Measurements from ENCODE around the gene ZFP91.

The ZFP91 gene

DNA sequence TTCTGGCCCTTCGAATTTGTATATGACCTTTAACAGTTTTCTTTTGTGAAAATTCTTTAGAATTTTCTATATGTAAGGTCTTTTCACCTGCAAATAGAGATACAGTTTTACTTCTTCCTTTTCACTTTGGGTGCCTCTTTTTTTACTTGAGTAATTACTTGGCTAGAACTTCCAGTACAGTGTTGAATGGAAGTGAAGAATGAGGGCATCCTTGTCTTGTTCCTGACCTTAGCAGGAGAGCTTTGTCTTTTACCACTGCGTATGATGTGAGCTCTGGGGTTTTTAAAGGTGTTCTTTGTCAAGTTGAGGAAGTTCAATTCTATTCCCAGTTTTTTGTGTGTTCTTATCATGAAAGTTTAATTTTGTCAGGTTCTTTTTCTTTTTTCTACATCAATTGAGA lies 21.6 kb downstream of the ZFP91 start:
- no peak overlapping the region for H3K4me3 ChIP-seq (ENCODE audit: low read depth, low read length)
- no peak for TF ChIP-seq CTCF (IDR thresholded peaks at IDR 0.05; ENCODE audit: low read depth, low read length)

DNA sequence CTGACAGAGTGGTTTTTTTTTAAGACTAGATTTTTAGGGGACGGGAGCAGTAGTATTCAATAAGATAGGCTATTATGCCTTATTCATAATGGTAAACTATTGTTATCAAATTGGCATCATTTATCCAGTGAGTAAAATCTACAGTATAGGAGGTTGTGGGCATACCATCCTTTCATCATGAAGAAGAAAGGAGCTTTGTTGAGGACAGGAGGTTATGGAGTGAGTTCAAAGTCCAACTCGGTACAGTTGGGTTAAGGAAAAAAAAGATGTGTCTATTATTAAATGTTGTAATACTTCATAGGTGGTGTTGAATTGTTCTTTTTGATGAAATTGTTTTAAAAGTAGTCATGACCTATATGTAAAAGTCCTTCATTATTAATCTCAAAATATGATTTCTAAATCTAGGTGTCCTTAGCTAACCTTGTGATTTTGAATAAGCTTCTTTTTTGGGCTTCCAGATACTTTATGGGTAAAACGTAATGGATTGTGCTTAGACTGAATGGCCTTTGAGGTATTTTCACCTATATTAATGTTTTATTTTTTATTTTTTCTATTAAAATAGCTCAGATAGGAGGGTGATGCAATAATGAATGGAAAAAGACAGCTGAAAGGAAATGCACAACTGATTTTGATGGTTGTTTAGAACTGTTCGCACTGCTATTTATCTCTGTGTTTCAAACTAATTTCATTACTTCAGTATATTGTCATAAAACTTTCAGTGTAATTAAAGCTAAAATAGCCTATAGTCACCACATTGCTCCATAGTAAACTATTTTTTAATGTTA lies 28.3 kb downstream of the ZFP91 start:
- H3K4me3 ChIP-seq (ENCODE audit: low read depth, low read length) = no peak overlapping the region
- TF ChIP-seq CTCF (IDR thresholded peaks at IDR 0.05; ENCODE audit: low read depth, low read length) = no peak

DNA sequence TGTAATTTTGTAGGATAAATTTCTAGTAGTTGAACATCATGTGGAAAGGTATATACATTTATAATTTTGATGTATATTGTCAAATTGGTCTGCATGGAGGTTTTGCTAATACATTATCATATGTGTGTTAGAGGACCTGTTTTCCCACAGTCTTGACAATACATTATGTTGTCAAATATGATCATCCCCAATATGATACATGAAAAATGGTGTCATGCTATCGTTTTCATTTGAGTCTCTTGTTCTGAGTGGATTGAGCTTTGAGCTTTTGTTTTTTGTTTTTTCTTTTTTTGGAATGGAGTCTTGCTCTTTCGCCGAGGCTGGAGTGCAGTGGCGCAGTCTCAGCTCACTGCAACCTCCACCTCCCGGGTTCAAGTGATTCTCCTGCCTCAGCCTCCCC lies 29.5 kb downstream of the ZFP91 start:
- H3K4me3 ChIP-seq (ENCODE audit: low read depth, low read length) = no peak overlapping the region
- TF ChIP-seq CTCF (IDR thresholded peaks at IDR 0.05; ENCODE audit: low read depth, low read length) = no peak

- TF ChIP-seq CTCF (IDR thresholded peaks at IDR 0.05; ENCODE audit: low read depth, low read length) = no peak
- H3K4me3 ChIP-seq (ENCODE audit: low read depth, low read length) = no peak overlapping the region
Observed at GRCh38 chr11:58609723-58610122, 30.9 kb downstream of the ZFP91 start.

GRCh38 chr11:58613228-58613627 lies 34.4 kb downstream of the ZFP91 start:
- no peak for TF ChIP-seq CTCF (IDR thresholded peaks at IDR 0.05; ENCODE audit: low read depth, low read length)
- H3K4me3 ChIP-seq (ENCODE audit: low read depth, low read length) = no peak overlapping the region

DNA sequence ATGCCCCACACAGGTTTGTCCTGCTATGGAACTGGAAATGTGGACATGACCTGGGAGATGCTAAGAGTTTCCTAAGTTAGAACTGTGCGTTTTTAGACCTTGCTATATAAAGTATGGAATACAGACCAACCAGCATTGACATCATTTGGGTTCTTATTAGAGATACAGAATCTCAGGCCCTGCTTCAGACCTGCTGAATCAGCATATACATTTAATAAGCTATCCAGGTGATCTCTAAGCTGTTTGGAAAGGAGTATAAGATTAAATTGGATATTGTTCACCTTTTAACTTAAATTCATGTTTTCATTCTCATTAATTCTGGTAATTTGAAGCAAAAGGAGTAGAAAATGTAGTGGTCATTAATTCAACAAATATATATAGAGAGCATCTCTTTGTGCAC lies 36.7 kb downstream of the ZFP91 start:
- H3K4me3 ChIP-seq (ENCODE audit: low read depth, low read length) = no peak overlapping the region
- TF ChIP-seq CTCF (IDR thresholded peaks at IDR 0.05; ENCODE audit: low read depth, low read length) = no peak

DNA sequence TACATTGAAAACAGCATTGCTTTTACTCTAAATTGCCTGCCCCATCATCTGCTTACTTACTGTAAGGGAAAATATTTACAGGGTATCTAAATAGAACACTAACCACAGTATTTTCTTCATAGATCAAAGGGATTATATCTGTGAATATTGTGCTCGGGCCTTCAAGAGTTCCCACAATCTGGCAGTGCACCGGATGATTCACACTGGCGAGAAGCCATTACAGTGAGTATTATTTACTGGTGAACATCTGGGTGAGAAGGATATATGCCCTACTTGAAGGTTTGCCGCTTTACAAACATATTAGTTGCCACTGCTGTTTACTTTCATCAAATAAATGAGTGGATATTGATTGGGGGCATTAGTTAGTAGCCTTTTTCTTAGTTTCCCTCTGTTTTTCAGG lies 37.7 kb downstream of the ZFP91 start:
- TF ChIP-seq CTCF (IDR thresholded peaks at IDR 0.05; ENCODE audit: low read depth, low read length) = no peak
- no peak overlapping the region for H3K4me3 ChIP-seq (ENCODE audit: low read depth, low read length)
